ENCODE data around the gene AVPR2.

Gene AVPR2

GRCh38 chrX:153886915-153887314 lies 17.6 kb upstream of the AVPR2 start:
- no peak for DNase-seq

GRCh38 chrX:153887385-153887784 lies 17.1 kb upstream of the AVPR2 start:
- DNase-seq = no peak

DNA sequence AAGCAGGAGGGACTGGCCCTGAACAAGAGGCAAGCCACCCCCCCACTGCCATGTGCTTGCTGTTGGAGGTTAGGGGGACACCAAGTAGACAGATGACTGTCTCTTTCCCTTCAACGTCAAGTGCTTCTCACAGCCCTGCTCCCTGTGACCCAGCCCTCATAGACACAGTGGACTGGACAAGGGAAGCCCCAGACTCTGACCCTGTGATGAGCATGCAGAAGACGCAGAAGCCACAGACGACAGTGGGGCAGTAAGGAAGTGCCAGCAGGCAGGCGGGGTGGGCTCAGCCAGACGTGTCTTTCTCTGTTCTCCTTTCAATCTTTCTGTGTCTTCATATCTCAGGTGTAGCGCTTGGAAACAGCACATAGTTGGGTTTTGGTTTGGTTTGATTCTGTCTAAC lies 16.1 kb upstream of the AVPR2 start:
- DNase-seq = no peak

DNA sequence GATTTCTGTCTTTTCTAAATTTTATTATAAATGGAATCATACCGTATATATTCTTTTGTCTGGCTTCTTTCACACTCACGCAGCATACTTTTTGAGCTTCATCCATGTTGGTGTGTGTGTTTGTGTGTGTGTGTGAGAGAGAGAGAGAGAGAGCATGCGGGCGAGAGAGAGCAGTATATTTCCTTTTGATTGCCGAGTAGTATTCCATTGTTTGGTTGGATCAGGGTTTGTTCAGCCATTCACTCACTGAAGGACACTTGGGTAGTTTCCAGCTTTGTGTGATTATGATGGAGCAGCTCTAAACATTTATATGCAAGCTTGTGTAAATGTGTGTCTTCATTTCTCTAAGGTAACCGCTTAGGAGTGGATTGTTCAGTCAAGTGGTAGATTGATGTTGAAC lies 15.3 kb upstream of the AVPR2 start:
- peak; percentile 66 for DNase-seq

DNA sequence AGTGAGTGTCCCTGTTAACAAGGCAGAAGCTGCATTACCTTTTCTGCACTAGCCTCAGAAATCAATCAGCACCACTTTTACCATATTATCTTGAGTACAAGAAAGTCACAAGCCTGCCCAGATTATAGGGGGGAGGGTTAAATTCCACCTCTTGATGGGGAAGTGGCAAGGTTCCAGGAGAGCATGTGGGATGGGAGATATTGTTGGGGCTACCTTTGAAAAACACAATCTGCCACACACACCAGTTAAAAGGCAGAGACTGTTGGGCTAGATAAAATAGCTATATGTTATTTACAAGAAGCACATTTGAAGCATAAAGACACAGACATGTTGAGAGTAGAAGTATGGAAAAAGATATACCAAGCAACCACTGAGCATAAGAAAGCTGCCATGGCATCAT lies 6.6 kb upstream of the AVPR2 start:
- no peak for DNase-seq

GRCh38 chrX:153900831-153901752 lies 3.4 kb upstream of the AVPR2 start:
- peak; percentile 76 for DNase-seq

GRCh38 chrX:153901753-153902140 lies 2.7 kb upstream of the AVPR2 start:
- DNase-seq = no peak

DNA sequence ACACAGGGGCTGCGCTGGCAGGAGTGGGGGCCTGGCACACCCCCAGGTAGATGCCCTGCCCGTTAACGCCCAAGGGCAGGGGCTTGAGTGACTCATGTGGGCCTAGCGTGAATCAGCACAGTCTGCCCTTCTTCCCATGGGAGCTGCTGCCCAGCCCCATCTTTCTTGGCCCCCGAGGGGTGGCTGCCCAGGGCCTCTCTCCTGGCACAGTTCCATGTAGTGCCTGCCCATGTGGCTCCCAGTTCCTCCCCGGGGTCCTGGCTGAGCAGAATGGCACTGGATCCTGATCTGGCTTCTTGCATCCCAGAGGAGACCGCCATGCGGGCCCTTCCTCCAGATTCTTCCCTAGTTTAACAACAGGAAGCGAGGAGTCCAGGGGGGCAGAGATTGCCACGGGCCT lies 2.1 kb upstream of the AVPR2 start:
- no peak for DNase-seq

GRCh38 chrX:153903238-153903980 lies 1.1 kb upstream of the AVPR2 start:
- no peak for DNase-seq

- DNase-seq = no peak
Measured at GRCh38 chrX:153905481-153906095, 1.1 kb downstream of the AVPR2 start.

GRCh38 chrX:153906126-153906917 lies 1.8 kb downstream of the AVPR2 start:
- DNase-seq = no peak

DNA sequence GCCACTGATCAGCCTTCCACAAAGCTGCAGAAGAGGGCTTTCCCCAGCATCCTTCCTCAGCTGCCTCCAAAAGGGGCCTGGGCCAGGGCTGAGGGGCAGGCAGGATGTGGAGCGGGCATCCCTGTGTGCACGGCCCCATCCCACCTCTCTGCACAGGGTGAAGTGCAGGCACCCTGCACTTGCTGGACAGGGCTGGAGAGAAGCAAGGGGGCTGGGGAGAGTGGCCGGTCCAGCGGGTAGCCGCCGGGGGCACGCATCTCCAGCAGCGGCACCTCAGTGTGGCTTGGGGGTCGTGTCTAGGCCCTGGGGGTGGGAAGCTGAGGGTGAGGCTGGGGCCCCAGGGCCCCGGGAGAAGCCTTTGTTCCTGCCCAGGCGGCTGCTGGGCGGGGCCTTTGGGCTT lies 3.0 kb downstream of the AVPR2 start:
- no peak for DNase-seq

DNA sequence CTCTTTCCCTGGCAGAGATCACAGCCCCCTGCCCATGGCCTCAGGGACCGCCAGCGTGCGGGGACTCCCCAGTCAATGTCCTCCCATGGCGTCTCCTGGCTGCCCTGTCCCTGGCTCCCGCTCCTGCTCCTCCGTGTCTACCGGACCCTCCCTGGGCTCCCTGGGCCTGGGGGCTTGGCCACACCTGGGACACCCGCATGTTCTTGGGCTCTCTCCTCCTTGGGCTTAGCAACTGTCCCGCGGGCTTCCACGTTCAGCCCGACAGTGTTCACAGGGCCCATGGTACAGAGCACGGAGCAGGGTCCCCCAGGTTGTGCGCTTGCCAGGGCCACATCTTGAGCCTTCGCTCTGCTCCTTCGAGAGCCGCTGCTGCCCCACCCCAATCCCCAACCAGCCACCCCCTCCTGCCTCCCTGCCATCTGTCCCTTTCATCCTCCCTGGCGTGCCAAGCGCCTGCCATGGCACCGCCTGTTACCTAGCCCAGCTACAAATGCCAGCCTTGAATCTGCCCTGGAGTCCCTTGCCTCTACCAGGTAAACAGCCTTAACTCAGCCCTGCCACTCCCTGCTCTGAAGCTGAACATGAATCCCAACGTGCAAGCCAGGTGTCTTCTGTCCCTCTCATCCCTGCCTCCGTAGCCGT lies 3.9 kb downstream of the AVPR2 start:
- DNase-seq = no peak

GRCh38 chrX:153909024-153909979 lies 4.8 kb downstream of the AVPR2 start:
- peak; percentile 21 for DNase-seq

GRCh38 chrX:153909980-153910360 lies 5.5 kb downstream of the AVPR2 start:
- DNase-seq = no peak

- no peak for DNase-seq
Measured at GRCh38 chrX:153910446-153910845, 6.0 kb downstream of the AVPR2 start.

DNA sequence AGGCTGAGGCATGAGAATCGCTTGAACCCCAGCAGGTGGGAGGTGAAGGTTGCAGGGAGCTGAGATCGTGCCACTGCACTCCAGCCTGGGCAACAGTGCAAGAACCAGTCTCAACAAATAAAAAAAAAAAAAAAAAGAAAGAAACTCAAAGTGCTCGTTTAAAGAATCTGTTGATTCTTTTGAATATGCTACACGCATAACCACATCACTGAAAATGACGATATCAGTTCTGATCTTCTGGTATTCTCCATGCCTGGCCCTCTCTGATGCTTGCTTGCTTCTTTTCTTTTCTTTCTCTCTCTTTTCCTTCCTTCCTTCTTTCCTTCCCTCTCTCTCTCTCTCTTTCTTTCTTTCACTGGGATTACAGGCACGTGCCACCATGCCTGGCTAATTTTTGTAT lies 7.3 kb downstream of the AVPR2 start:
- DNase-seq = no peak

DNA sequence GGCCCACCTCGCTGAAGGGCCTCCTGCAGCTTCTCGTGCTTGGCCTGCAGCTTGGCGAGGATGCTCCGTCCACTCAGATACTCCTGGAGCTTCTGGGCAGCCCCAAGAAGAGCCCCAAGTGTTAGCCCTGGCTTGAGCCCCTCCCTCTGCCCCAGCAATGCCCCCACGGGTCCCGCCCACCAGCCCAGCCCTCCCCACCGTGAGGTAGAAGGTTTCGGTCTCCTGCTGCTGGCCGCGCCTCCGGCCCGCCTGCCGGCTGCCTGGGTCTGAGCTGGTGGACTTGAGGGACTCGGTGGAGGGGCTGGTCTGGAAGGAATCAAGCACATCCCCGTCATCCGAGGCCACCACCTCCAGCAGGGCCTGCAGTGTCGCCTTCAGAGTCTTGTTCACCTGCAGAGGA lies 8.7 kb downstream of the AVPR2 start:
- DNase-seq = no peak

DNA sequence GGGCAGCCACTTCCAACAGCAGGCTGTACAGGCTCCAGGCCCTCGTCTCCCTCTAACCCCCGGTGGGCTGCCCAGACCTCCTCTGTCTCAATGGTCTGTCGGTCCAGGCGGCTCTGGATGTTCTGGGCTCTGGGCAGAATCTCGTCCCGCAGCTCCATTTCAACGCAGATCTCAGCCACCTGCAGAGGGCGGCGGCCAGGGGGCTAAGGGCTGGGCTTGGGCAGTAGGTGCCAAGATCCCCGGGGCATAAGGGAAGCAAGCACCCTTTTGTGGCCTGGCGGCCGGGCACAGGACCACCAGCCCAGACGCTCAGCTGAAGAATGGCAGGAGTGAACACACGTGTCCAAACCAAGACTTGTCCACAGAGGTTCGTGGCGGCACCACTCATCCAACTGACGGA lies 9.2 kb downstream of the AVPR2 start:
- DNase-seq = no peak

DNA sequence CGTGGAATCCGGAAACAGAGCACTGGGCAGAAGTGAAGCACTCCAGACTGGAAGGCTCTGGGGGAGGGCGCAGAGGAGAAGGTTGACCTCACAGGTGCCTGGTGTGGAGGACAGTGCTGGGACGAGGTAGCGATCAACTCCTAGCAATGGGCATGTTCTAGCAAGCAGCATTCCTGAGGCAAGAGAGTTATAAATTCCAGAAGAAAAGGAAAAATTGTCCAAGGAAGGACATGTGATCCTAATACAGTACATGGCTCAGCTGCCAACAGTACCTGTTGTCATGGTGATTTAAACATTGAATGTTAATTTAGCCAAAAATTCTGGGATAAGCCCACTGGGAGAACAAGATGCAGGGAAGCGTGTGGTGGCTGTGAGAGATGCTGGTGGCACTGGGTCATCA lies 13.4 kb downstream of the AVPR2 start:
- DNase-seq = no peak

GRCh38 chrX:153919281-153919680 lies 14.8 kb downstream of the AVPR2 start:
- no peak for DNase-seq

Data from DMS53 (cell line).